ENCODE data around the gene ORAI3. TPM values are rescaled to one million over a fixed set of nuclear protein-coding genes. Genes with fewer than 3 reads are reported as not detected.

ORAI3 gene
- total RNA-seq, 2 experiments from 2014 or later: 7.6 to 10.9 TPM

DNA sequence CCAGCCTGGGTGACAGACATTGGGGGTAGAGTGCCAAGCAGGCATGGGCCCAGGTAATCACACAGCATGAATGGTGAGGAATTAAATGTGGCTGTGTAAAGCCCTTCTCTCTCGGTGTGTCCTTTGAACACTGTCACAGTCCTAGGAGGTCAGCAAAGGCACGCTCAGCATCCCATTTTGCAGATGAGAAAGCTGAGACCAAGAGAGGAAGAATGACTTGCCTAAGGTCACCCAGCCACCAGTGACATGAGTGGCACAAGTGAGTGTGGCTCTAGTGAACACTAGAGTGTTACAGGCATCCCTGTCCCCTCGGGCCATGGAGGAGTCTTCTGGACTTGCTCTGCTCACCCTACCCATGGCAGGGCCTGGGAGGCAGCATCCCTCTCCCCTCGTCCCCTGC is 41.8 kb upstream of the ORAI3 start:
- Mint-ChIP-seq H3K27ac (no peak overlapping the region), H3K4me1 (ENCODE audit: low read depth) (peaks cover 21% of the 10 kb centered on the region), H3K4me3 (no peak overlapping the region), H3K27me3 (no peaks in the 10 kb centered on the region), H3K36me3 (ENCODE audit: low read depth) (peaks cover 4% of the 10 kb centered on the region), H3K9me3 (peaks cover 3% of the 10 kb centered on the region)
- ATAC-seq (no peak), DNase-seq (no peak)
- CTCF ChIA-PET: interaction anchor here (4.9 kb wide), 1 partner anchor 62 kb away, joined by 24 read pairs; no protein-coding TSS in a partner anchor
- intact Hi-C loops (cut with micrococcal nuclease): no loop called here
- POLR2A ChIA-PET: interaction anchor here (0.7 to 1.0 kb wide), 3 partner anchors 62 to 107 kb away, joined by 3 read pairs; no protein-coding TSS in a partner anchor
- TF ChIP-seq, protein P1, sequence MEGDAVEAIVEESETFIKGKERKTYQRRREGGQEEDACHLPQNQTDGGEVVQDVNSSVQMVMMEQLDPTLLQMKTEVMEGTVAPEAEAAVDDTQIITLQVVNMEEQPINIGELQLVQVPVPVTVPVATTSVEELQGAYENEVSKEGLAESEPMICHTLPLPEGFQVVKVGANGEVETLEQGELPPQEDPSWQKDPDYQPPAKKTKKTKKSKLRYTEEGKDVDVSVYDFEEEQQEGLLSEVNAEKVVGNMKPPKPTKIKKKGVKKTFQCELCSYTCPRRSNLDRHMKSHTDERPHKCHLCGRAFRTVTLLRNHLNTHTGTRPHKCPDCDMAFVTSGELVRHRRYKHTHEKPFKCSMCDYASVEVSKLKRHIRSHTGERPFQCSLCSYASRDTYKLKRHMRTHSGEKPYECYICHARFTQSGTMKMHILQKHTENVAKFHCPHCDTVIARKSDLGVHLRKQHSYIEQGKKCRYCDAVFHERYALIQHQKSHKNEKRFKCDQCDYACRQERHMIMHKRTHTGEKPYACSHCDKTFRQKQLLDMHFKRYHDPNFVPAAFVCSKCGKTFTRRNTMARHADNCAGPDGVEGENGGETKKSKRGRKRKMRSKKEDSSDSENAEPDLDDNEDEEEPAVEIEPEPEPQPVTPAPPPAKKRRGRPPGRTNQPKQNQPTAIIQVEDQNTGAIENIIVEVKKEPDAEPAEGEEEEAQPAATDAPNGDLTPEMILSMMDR (IDR thresholded peaks at IDR 0.05): no peak

DNA sequence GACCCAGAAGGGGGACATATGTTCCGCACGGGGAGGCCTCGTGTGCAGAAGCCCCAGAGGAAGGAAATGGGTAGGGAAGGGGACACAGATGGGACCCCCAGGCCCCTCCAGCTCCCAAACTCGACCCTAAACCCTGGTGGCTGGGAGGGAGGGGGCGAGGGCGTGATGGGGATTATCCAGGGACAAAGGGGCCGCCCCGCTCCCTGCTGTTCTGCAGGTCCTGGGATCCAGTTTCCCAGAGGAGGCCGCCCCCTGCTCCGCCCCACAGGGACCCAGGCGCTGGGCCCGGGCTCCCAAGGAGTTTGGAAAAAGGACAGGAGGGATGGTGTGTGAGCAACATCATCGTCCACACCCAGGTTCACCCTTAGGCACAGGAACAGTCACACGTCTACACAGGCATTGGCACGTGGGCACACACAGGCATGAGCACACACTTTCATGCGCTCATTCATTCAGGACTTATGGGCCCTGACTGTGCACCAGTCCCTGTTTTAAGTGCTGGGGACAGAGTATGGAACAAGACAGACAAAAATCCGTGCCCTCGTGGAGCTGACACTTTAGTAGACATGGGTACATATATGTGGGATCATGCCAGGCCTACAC is 38.3 kb upstream of the ORAI3 start:
- DNase-seq (no peak), ATAC-seq (no peak)
- Mint-ChIP-seq H3K27me3 (no peaks in the 10 kb centered on the region), H3K9me3 (no peaks in the 10 kb centered on the region), H3K27ac (no peak overlapping the region), H3K4me3 (no peak overlapping the region), H3K36me3 (ENCODE audit: low read depth) (no peaks in the 10 kb centered on the region), H3K4me1 (ENCODE audit: low read depth) (peaks cover 8% of the 10 kb centered on the region)
- TF ChIP-seq, protein P1 (IDR thresholded peaks at IDR 0.05): no peak
- CTCF ChIA-PET: interaction anchor here (1.2 to 1.5 kb wide), 2 partner anchors 31 to 66 kb away, joined by 3 to 5 read pairs; no protein-coding TSS in a partner anchor
- intact Hi-C loops (cut with micrococcal nuclease): no loop called here
- POLR2A ChIA-PET: interaction anchor here (0.5 to 0.9 kb wide), 2 partner anchors 118 to 270 kb away, joined by 3 read pairs; partner anchors contain the start of gene FUS

DNA sequence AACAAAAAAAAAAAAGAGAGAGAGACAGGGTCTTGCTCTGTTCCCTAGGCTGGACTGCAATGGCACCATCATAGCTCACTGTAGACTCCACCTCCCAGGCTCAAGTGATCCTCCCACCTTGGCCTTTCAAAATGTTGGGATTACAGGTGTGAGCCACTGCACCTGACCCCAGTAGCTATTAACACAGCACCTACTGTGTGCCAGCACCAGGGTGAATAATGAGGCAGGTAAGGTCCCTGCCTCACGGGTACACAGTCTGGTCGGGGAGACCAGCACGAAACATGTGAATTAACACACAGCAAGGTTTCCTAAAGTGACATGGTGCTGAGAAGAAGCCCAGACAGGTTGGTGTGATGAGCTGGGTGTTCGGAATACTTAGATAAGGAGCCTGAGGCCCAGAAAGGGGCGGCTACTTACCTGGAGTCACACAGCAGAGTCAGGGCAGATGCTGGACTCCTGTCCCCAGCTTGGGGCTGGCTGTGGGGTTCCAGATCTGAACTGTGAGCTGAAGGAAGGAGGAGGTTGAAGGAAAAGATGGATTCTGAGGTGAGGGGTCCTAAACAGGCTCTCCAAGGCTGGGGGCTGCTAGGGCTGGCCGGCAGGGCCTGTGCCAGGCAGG is 36.0 kb upstream of the ORAI3 start:
- ChIA-PET CTCF (interaction anchor here (1.1 to 2.9 kb wide), 5 partner anchors 8 to 68 kb away, joined by 3 to 20 read pairs (median 6); no protein-coding TSS in a partner anchor), POLR2A (interaction anchor here (1.5 kb wide), 1 partner anchor 68 kb away, joined by 3 read pairs; no protein-coding TSS in a partner anchor)
- H3K4me3 Mint-ChIP-seq: no peak overlapping the region
- no peaks in the 10 kb centered on the region for H3K36me3 Mint-ChIP-seq (ENCODE audit: low read depth)
- intact Hi-C loops (cut with micrococcal nuclease): no loop called here
- no peaks in the 10 kb centered on the region for H3K9me3 Mint-ChIP-seq
- H3K4me1 Mint-ChIP-seq (ENCODE audit: low read depth): peaks cover under 1% of the 10 kb centered on the region
- no peak for ATAC-seq
- TF ChIP-seq, protein P1 (IDR thresholded peaks at IDR 0.05): no peak
- DNase-seq: no peak
- H3K27ac Mint-ChIP-seq: no peak overlapping the region
- no peaks in the 10 kb centered on the region for H3K27me3 Mint-ChIP-seq

DNA sequence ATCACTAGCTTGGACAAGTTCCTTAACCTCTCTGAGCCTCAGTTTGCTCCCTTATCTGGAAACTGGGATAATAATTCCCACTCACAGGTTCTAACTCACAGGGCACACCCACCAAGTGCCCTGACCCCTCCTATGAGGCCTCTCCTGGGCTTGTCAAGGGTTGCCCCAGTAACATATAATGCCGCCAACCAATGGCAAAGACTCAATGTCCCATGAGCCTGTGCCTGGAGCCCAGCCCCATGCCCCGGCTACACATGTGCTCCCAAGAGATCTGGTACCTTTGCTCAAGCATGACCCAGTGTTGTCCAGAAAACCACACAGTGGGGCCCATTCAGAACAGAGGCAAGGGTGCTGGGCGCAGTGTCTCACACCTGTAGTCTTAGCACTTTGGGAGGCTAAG is 34.0 kb upstream of the ORAI3 start:
- CTCF ChIA-PET: interaction anchor here (1.7 to 2.9 kb wide), 4 partner anchors 10 to 70 kb away, joined by 5 to 20 read pairs (median 10); no protein-coding TSS in a partner anchor
- Mint-ChIP-seq H3K4me3 (no peak overlapping the region), H3K9me3 (no peaks in the 10 kb centered on the region), H3K27ac (no peak overlapping the region), H3K36me3 (ENCODE audit: low read depth) (no peaks in the 10 kb centered on the region), H3K27me3 (no peaks in the 10 kb centered on the region), H3K4me1 (ENCODE audit: low read depth) (no peaks in the 10 kb centered on the region)
- intact Hi-C loops (cut with micrococcal nuclease): no loop called here
- POLR2A ChIA-PET: interaction anchor here (1.3 kb wide), 1 partner anchor 18 kb away, joined by 3 read pairs; the partner anchor contains the start of gene CTF1
- TF ChIP-seq, protein P1 (IDR thresholded peaks at IDR 0.05): no peak
- no peak for ATAC-seq
- no peak for DNase-seq

- POLR2A ChIA-PET: no interaction called here
- TF ChIP-seq, protein P1 (IDR thresholded peaks at IDR 0.05): no peak
Observed at GRCh38 chr16:30918614-30919013, 30.3 kb upstream of the ORAI3 start.

More at GRCh38 chr16:30918614-30919013, 30.3 kb upstream of the ORAI3 start:
- peaks cover 11% of the 10 kb centered on the region for H3K4me1 Mint-ChIP-seq (ENCODE audit: low read depth)
- DNase-seq: no peak
- ATAC-seq: no peak
- CTCF ChIA-PET: interaction anchor here (0.9 to 6.6 kb wide), 2 partner anchors 24 to 74 kb away, joined by 3 to 82 read pairs; no protein-coding TSS in a partner anchor
- H3K9me3 Mint-ChIP-seq: no peaks in the 10 kb centered on the region
- no peak overlapping the region for H3K27ac Mint-ChIP-seq
- no peaks in the 10 kb centered on the region for H3K27me3 Mint-ChIP-seq
- H3K36me3 Mint-ChIP-seq (ENCODE audit: low read depth): no peaks in the 10 kb centered on the region
- intact Hi-C loops (cut with micrococcal nuclease): no loop called here
- H3K4me3 Mint-ChIP-seq: no peak overlapping the region
